ENCODE measurements around the gene KCNAB2. TPM values are rescaled to one million over a fixed set of nuclear protein-coding genes. Genes with fewer than 3 reads are reported as not detected.

Gene KCNAB2
- total RNA-seq, 1 donor from 2014 or later, result 3.3 TPM

DNA sequence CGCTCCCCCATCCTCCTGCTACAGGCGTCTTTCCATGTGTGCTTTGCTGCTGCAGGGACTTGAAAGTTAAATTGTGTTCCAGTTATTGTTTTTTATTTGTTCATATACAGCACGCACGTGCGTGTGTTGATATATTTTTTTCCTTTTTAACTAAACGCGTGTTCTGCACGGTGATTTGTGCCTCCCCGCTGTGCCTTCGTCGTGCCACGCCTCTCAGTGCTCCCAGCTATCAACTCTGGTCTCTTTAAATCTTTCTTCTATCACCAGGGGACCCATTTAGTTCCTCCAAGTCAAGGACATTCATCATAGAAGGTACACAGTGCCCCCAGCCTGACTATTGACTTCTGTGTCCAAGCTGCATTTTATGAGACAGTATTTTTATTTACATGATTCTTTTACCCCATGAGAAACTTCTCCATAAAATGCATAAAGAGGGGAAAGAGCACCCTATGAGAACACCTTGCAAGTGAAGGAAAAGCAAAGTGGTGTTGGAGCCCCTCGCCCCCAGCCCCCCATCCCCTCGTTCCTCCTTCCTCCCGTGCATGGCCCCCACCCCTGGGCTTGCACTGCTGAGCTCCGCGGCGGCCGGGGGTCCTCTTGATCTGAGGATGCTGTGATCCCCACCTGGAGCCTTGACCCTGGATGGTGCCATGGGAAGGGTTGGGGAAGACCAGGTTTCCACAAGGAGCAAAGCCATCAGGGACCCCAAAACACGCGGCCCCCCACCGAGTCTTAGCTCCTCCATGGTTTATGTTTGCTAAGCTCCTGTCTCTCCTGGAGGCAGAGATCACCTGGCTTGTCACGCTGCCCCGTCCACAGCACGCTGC is 45.5 kb downstream of the KCNAB2 start:
- DNase-seq (ENCODE audit: low read depth), result no peak
- no peak overlapping the region for H3K4me3 ChIP-seq (ENCODE audit: low read depth, low read length)
- TF ChIP-seq, protein P1, sequence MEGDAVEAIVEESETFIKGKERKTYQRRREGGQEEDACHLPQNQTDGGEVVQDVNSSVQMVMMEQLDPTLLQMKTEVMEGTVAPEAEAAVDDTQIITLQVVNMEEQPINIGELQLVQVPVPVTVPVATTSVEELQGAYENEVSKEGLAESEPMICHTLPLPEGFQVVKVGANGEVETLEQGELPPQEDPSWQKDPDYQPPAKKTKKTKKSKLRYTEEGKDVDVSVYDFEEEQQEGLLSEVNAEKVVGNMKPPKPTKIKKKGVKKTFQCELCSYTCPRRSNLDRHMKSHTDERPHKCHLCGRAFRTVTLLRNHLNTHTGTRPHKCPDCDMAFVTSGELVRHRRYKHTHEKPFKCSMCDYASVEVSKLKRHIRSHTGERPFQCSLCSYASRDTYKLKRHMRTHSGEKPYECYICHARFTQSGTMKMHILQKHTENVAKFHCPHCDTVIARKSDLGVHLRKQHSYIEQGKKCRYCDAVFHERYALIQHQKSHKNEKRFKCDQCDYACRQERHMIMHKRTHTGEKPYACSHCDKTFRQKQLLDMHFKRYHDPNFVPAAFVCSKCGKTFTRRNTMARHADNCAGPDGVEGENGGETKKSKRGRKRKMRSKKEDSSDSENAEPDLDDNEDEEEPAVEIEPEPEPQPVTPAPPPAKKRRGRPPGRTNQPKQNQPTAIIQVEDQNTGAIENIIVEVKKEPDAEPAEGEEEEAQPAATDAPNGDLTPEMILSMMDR (conservative IDR thresholded peaks at IDR 0.05; ENCODE audit: low read depth, low read length), result no peak

DNA sequence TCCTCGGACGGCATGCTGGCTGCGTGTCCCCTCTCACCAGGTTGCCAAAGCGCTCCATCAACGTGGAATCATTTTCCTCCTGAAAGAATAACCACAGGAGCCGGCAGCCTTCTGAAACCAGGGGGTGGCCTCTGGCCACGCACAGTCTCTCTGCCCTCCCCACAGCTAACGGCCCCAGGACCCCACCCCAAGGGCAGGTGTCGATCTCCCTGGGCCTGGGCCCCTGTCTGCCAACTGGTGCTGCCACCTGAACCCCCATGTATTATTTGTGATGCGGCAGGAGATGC is 46.1 kb downstream of the KCNAB2 start:
- H3K4me3 ChIP-seq (ENCODE audit: low read depth, low read length), result no peak overlapping the region
- no peak for DNase-seq (ENCODE audit: low read depth)
- TF ChIP-seq, protein P1 (conservative IDR thresholded peaks at IDR 0.05; ENCODE audit: low read depth, low read length), result no peak

DNA sequence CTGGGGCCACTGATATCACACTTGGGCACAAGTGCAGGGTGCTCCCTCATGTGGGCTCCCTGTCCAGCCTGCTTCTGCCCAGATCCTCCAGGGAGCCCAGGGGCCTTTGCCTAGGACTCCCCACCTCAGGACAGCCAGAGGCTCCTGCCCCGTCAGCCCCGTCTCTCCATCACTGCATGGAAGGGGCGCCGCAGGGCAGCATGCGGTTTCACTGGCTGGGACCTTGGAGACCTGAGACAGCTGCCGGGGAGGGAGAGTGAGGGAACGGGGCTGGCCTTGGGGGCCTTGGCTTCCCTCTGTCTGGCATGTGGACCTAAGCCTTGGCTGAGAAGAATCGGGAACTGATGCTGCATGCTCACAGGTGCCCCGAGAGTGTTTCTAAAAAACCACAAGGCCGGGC is 46.5 kb downstream of the KCNAB2 start:
- TF ChIP-seq, protein P1 (conservative IDR thresholded peaks at IDR 0.05; ENCODE audit: low read depth, low read length), result no peak

DNA sequence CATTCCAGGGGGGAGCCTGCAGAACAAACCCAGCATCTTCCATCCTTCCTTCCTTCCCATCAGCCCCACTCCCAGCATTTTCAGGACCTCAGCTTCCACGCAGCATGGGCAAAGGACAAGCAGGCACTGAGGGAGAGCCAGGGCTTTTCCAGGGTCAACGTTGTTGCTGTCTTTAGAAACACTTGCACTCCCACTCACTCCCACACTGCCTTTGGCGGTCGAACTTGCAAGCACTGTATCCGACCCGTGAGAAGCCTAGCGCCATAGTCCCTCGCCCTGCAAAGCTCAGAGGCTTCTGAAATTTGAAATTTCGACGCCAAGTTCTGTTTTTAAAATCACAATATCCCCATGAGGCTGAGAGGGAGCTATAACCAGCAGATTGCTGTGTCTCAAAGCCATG is 47.4 kb downstream of the KCNAB2 start:
- no peak for DNase-seq (ENCODE audit: low read depth)
- TF ChIP-seq, protein P1 (conservative IDR thresholded peaks at IDR 0.05; ENCODE audit: low read depth, low read length), result no peak
- no peak overlapping the region for H3K4me3 ChIP-seq (ENCODE audit: low read depth, low read length)

More for the DNA sequence above, 46.5 kb downstream of the KCNAB2 start:
- DNase-seq (ENCODE audit: low read depth), result no peak
- H3K4me3 ChIP-seq (ENCODE audit: low read depth, low read length), result no peak overlapping the region

DNA sequence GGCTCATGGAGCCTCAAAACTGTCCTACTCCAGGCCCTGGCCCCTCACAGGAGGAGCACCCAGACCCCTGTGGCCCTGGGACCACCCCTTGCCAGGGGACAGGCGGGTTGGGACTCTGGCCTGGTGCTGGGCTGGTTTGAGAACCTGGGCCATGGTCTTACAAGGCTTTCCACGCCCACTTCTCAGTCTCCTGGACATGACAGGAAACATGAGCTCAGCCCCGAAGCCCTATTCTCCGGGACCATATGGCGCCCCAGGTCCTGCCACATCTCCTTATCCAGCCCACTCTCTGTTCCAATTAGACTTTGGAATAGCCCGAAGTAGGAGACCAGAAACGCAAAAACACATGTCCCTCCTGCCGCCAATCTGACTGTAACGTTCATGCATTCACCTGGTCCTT is 47.9 kb downstream of the KCNAB2 start:
- H3K4me3 ChIP-seq (ENCODE audit: low read depth, low read length), result no peak overlapping the region
- TF ChIP-seq, protein P1 (conservative IDR thresholded peaks at IDR 0.05; ENCODE audit: low read depth, low read length), result no peak
- no peak for DNase-seq (ENCODE audit: low read depth)

DNA sequence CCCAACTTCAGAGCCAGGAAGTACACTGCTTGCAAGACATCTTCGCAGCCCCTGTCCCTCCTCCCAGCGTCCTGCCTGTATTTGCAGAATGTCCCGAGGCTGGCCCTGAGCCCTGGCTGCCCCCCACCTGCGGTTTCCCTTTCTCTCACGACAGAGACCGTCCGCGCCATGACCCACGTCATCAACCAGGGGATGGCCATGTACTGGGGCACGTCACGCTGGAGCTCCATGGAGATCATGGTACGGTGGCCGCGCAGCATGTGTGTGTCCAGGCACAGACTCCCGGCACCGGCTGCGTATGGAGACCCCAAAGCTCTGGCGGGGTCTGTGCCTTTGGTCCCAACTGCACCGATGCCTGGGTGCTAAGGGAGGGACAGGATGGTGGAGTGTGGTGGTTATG is 48.6 kb downstream of the KCNAB2 start:
- no peak for DNase-seq (ENCODE audit: low read depth)
- no peak overlapping the region for H3K4me3 ChIP-seq (ENCODE audit: low read depth, low read length)
- TF ChIP-seq, protein P1 (conservative IDR thresholded peaks at IDR 0.05; ENCODE audit: low read depth, low read length), result no peak

Measured in epithelial cell of proximal tubule (primary cell).